CD4-positive, alpha-beta T cell treated with Interleukin-15 for 4 hours (primary cell): ENCODE measurements around the gene CALHM1.
"Not testable (repeated sequence)": the region's sequence is repeated elsewhere in the genome, so short reads cannot be mapped to it uniquely, and the experiment has no call there.

Experiments
- DNase-seq: peaks from one replicate; pipeline ENCODE4 v3.0.0-alpha.2; 2020; ENCODE audit warnings: low spot score

CALHM1 gene

DNA sequence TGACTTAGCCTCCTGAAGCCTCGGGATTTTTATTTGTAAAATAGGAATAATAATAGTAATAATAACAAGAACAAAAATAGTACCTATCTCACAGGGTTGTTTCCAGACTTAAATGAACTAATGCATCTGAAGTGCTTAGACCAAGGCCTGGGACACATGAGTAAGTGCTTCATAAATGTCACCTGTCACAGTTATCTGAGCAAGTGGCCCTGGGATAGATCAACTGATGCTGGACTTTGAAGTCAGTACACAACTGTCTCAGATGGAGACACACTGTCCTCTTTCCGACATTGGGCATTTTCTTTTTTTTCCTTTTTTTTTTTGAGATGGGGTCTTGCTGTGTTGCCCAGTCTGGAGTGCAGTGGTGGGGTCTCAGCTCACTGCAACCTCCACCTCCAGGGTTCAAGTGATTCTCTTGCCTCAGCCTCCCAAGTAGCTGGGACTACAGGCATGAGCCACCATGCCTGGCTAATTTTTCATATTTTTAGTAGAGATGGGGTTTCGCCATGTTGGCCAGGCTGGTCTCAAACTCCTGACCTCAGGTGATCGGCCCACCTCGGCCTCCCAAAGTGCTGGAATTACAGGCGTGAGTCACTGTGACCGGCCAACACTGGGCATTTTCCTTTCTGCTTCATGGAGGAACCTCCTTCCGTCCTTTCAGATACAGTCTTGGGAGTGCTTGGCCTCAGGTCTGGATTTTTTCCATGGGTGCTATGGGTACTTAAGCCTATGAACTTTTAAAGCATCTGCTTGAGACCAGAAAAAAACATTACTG, 28.1 kb upstream of the CALHM1 start:
- DNase-seq, result not testable (repeated sequence)

DNA sequence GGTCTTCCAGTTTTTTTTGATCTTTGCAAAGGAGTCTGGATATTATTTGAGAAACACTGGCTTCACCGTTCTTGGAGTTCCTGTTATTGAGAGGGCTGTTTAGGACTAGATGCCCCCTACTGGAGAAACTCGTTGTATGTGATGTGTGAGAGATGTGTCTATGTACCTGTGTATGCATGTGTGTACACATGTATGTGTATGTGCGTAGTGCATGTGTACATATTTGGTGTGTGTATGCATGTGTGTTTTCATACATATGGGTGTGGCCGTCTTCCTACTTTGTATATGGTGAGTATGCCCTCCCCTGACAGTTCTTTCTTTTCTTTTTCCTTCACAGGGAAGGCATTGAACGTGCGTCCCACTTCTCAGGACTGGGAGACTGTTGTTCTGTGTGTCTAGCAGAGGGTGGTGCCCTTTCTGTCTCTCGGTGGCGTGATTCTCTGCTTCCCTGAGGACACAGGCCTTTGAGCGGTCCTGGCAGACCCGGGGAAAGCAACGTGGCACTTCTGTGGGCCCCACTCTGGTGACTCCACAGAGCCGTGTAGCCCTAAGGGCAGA, 23.4 kb upstream of the CALHM1 start:
- peak; percentile 73 for DNase-seq

DNA sequence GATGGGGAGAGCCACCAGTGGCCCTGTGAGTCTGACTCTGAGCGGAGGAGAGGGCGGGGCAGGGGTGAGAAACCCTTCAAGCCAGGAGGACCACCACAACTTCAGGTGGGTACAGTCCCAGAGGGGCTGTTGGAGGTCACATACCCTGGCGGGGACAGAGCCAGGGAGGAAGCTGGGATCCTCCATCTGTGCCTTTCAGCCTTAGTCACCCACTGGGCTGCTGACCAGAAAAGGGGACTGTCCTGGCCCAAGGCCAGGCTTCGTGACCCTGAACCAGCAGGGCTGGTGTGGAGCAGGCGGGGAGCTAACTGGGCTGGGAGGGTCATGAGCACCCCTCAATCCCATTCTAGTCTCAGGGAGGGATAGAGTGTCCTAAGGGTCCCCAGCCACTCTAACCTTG, 21.8 kb upstream of the CALHM1 start:
- DNase-seq, result no peak

DNA sequence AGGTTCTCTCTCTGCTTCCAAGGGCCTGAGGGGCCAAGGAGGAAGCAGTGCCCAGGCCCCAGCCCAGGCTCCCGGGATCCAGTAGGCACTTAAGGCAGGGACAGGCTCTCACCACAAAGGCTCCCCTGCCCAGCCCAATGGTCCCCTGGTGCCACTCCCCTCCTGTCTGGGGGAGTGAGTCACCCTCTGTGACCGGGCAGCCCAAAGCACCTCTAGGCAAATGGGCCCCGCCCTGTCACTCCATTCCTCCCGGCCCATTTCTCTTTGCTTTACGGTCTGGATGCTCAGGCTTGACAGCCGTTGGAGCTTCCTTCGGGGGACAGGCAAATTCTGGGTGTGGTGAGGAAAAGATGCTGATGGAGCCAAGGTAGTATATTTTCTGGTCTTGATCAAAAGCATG, 20.4 kb upstream of the CALHM1 start, which contains the start of gene CALHM3:
Gene CALHM3 (minus strand): TSS at position 106 of the 400 bp plus-strand sequence. CDS start 208 bp downstream, outside the sequence.
- no peak for DNase-seq

DNA sequence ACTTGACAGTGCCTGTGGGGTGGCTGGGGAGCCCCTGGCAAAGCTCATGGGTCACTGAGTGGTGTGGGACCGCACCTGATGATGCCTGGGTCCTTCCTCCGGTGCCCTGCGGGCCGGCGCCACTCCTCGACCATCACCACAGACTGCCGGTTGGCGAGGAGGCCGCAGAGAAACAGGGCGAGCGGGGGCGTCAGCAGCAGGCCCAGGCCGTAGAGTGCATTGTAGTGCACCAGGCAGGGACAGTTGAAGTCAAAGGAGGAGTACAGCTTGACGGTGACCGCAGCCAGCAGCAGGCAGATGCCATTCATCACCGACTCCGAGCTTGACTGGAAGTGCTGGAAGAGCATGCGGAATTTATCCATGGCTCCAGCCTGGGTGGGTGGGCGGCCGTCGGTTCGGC, 20.0 kb upstream of the CALHM1 start:
- DNase-seq, result no peak

DNA sequence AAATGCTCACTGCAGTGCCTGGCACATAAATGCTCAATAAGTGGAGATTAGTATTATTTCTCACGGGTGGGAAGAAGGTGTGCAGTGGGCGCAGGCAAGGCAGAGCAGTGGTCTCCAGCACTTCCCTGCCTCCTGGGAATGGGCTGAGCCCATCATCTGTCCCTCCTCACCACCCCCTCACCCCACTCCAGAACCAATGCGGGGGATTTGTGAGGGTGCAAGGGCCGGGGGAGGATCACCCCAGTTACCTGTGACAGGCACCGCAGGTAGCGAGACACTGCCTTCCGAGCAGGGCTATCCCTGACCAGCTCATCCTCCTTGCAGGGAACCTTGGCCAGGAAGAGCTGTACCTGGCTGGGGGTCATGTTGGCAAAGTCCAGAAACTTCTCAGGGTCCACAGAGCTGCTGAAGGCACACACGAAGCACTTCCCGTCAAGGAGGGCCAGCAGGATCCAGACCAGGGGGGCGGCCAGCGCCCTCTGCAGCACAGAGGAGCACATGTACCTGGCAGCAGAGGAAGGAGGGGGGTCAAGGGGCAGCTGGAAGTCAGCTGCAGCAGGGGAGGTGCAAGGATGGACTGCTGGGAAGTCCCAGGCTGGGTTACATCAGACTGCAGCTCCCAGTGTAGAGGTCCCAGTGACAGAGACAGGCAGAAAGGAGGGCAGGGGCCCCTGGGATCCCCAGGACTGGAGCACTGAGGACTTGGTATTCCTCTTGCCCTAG, 17.5 kb upstream of the CALHM1 start:
- DNase-seq, result no peak

DNA sequence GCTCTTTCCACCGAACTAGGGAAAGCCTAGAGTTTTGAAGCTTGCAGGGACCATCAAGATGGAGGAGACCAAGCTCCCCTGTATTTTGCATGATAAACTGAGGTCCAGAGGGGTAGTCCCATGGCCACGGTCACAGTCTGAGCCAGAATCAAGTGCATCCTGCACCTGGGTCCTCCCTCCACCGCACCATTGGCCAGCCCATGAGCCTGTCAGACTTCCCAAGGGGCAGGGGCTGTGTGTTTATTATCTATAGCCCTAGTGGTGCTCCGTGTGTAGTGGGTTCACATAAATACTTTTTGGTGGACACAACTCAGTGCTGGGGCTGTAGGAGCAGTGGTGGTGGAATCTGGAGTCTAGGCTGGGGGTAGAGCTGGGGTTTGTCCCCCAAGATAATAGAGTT, 16.7 kb upstream of the CALHM1 start:
- DNase-seq, result no peak

DNA sequence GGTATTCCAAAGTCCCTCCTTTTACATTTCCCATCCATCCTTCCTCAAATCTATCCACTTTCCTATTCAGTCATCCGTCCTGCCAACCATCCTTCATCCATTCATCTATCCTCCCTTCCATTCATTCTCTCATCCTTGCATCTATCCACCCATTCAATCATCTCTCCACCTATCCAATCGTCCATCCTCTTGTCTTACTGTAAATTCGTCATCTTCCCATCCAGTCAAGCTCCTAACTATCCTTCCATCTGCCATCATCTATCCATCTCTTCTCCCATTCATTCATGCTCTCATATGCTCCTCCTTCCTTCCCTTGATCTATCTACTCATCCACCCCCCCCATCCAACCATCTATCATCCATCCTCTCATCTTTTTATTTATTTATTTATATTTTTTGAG, 15.4 kb upstream of the CALHM1 start:
- no peak for DNase-seq

DNA sequence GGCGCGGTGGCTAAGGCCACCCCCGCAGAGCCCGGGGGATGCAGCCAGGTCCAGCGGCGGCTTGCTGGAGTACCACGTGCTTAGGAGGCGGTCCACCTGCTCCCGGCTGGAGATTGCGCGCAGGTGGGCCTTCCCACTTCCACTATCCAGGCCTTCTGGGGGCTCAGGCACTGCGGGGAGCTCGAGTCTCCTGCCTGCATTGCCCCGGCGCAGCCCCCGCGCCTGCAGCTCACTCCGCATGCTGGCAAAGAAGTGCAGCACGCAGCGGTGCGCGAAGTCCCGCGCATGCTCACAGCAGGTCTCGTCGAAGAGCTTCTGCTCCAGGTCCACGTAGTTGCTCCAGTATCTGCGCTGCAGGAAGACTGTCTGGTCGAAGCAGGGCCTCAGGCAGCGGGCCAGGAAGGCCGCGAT, 14.6 kb upstream of the CALHM1 start:
- no peak for DNase-seq

DNA sequence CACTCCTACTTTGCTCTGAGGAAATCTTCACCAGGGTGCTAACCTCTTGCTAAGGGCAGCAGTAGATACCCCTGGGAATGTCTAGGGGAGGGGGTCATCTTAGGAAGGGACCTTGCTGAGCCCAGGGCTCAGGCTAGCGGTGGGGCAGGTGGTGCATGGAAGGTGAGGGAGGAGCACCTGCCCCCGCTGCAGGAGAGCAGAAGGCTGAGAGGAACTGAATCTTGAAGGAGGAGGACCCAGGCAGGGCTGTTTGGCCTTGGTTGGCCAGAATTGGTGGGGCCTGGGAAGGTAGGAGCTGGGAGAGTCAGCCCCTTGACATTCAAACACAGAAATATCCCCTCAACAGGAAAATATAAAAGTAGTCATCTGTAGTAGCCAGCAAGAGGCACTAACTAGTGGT, 13.3 kb upstream of the CALHM1 start:
- no peak for DNase-seq

DNA sequence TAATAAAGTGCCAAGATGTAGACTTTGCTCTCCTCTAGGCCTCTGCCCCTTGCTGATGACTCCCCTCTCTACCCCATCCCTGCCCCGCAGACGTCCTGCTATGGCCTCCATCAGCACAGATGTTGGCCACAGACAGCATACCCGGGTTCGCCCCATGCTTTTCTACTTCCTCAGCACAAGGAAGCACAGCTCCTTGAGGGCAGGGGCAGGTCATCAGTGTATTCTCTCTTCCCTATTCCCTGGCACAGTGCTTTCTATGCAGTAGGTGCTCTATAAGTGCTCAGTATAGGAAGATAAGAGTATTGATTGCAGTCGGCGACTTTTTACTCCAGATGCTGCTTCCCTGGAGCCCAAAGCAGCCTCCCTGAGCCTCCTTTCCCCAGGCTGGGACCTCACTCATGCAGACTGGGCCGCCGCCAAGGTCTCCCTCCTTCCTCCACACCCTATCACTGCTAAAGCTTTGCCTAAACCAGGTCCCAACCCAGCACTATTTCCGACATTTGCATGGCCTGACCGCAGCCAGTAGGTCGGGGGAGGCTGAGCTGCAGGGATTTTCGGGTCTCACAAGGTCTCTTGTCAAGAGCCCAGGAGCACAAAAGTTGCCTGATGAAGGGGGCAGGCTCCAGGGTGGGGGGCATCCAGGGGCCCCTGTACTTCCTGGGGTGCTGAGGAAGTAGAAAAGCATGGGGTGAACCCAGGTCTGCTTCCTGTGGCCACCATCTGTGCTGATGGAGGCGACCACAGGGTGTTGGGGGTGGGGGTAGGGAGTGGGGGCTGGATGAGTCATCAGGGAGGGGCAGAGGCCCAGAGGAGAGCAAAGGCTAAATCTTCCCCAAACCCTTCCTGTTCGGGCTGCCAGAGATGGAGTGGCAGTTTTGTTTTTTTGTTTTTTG, 12.3 kb upstream of the CALHM1 start:
- peak; percentile 85 for DNase-seq

DNA sequence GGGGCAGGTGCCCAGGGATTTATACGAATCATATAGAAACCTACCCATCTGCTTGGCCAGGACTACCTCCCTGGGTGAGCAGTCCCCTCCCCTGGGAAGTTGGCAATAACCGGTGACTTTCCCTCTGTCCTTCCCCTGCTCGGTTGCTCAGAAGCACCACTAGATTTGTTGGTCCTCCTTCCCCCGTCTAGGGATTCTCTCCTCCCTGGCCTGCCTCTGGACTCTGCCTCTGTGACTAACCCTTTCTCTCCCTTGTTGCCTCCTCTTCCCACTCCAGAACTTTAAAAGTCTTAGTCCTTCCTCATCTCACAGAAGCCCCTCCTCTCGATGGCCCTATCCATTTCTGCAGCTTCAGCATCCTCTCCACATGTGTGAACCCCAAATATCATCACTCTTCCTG, 10.5 kb upstream of the CALHM1 start:
- DNase-seq, result no peak

DNA sequence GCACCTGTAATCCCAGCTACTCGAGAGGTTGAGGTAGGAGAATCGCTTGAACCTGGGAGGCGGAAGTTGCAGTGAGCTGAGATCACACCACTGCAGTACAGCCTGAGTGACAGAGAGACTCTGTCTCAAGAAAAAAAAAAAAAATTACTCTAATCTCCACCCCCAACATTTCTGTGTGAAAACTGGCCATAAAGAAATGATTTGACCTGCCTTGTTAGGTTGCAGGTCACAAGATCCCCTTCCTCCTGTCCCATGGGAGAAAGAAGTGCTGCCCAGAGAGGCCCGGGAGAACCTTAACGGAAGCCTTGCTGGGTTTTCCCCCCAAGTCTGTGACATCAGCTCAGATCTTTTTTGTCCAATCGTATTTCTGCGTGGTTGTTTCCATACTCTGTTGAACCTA, 8.7 kb upstream of the CALHM1 start:
- no peak for DNase-seq

DNA sequence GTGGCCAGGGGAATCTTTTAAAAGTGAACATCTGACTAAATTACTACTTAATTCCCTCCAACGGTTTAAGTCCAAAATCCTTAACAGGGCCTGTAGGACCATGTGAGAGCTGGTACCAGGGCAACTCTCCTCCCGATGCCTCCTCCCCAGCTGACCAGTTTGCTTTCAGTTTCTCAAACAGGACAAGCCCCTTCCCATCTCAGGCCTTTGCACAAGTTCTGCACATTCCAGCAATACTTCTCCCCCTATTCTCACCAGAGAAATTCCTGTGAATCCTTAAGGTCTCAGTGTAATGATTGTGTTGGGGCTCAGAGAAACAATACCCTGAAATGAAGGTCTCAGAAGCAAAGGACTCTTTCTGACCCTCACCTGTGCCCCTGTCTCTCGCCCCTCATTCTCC, 8.0 kb upstream of the CALHM1 start:
- DNase-seq, result no peak

DNA sequence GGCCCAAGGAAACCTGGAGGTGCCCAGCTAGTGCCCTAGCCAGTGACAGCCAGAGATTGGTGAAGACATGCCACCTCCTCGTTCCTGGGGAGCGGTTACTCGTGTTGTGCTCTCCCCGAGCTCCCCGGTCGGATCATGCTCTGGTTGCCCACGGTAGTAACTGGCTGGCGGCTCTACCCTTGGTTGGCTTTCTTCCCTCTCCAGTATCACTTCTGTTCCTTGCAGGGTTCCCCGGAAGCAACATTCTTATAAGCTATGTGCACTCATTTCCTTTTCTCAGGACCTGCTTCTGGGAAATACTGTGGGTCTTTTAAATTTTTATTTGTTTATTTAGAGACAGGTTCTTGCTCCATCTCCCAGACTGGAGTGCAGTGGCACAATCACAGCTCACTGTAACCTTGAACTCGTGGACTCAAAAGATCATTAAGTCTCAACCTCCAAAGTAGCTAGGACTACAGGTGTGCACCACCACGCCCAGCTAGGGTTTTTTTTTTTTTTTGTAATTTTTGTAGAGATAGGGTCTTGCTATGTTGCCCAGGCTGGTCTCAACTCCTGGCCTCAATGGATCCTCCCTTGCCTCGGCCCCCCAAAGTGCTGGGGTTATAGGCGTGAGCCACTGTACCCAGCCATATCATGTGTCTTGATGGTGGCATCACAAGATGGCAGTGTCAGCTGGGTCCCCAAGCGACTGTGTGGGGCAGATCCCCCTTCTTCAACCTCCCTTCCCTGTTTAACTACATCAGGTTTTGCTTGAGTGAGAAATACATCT, 6.9 kb upstream of the CALHM1 start:
- DNase-seq, result no peak

DNA sequence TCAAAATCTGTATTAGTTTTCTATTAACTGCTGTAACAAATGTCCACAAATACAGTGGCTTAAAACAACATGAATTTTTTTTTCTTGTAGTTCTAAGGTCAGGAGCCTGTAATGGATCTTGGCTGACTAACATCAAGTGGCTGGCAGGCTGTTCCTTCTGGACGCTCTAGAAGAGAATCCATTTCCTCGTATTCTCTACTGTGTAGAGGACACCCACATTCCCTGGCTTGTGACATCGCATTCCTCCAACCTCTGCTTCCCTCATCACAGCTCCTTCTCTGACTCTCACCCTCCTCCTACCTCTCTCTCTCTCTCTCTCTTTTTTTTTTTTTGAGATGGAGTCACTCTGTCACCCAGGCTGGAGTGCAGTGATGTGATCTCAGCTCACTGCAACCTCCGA, 4.8 kb upstream of the CALHM1 start:
- no peak for DNase-seq

DNA sequence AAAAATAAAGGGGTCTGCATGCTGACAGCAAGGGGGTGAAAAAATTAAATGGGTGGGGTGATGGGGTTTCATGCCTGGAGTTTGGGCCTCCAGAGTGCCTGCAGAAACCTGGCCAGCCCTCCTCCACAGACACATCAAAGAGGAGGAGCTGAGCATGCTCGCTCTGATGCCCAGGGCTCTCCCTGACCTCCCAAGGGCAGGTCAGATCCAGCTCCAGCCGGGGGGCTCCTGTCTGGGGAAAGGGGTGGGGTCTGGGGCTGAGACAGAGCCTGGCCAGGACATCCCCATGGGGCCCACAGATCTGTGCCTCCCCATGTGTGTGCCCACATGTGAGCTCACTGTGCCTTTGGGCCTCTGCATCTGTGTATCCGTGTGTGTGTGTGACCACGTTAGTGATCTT, 915 bp upstream of the CALHM1 start:
- no peak for DNase-seq

DNA sequence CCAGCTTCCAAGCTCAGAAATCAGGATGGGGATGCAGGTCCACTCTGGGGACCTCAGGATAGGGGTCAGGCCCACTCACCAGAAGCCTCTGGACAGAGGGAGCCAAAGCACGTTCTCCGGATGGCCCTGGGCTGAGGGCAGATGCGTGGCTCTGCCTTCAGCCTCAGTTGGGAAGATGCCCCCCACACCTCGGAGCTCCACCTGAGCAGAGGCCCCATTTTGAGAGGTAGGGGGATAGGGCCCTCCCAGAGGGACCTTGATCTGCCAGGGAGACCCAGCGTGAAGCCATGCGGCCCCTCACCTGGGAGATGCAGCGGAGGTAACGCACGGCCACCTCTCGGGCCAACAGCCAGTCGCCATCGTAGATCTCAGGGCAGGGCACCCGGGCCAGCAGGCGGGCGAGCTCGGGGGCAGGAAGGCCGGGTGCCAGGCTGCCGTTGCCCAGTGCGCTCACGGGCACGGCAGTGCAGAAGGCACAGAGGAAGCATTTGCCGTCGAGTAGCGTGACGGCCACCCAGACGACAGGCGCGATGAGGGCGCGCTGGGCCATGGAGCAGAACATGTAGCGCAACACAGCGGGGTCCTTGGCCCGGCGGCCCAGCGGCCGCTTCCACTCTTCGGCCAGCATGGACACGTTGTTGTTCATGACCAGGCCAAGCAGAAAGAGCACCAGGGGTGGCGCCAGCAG, 660 bp downstream of the CALHM1 start:
- DNase-seq, result no peak

DNA sequence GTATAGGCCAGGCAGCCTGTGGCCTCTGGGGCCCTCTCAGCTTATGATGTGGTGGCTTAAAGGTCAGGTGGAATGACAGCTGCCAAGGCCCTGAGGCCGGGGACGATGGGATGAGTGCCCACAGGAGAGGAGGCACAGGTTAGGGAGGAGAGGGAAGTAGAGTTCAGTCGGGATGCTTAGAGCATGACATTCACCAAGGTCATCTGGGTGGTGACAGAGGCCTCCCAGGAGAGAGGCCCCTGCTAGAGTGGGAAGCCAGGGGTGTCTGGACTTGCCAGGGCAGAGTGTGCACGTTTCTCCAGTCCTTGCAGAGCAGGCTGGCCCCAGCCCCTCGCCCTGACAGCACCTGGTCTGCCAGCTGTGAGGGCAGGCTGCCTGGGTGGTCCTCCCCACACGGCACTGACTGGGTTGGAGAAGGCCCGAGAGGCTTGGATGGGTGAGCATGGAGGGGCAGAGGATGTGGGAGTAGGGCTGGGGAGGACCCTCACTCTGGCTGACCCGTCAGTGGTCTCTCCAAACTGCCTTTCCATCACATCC, 1.5 kb downstream of the CALHM1 start:
- no peak for DNase-seq

DNA sequence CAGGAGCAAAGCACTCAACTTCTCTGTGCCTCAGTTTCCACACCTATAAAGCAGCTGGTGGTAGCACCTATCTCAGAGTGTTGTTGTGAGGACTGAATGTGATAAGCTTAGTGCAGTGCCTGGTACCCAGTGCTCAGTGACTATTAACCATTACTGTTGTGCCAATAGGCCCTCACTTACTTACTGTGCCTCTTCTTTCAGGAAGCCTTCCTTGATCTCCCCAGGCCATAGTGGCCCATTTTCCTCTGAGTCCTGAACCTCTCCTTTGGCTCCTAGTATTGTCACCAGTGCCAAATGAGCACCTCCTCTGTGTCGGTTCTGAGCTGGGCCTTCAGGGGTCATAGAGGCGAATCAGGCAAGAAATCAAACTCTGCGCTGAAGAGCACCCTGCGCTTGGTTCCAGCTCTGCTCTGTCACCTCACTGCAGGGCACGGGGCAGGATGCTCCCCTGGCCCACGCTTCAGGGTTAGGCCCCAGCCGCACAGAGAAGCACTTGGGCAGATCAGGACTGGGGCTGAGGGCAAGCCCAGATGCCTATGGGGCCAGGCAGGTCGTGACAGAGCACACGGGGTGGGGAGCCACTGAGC, 2.5 kb downstream of the CALHM1 start:
- DNase-seq, result no peak
